ENCODE measurements around the gene SLC1A4. TPM values are rescaled to one million over a fixed set of nuclear protein-coding genes. Genes with fewer than 3 reads are reported as not detected.
"Not testable (repeated sequence)": the region's sequence is repeated elsewhere in the genome, so short reads cannot be mapped to it uniquely, and the experiment has no call there.

SLC1A4 gene
- total RNA-seq, 1 experiment from 2014 or later: 8.7 TPM

GRCh38 chr2:64963719-64964118 is 25.5 kb upstream of the SLC1A4 start:
- peak; percentile 15 for DNase-seq (ENCODE audit: low spot score)

- no peak for DNase-seq (ENCODE audit: low spot score)
Observed at GRCh38 chr2:64966017-64966416, 23.2 kb upstream of the SLC1A4 start.

- no peak for DNase-seq (ENCODE audit: low spot score)
Observed at GRCh38 chr2:64966839-64967238, 22.4 kb upstream of the SLC1A4 start.

- no peak for DNase-seq (ENCODE audit: low spot score)
Observed at GRCh38 chr2:64967601-64968000, 21.6 kb upstream of the SLC1A4 start.

- DNase-seq (ENCODE audit: low spot score): not testable (repeated sequence)
Observed at GRCh38 chr2:64969086-64969485, 20.1 kb upstream of the SLC1A4 start.

- DNase-seq (ENCODE audit: low spot score): no peak
Observed at GRCh38 chr2:64970495-64970894, 18.7 kb upstream of the SLC1A4 start.

- no peak for DNase-seq (ENCODE audit: low spot score)
Observed at GRCh38 chr2:64972426-64972825, 16.8 kb upstream of the SLC1A4 start.

- DNase-seq (ENCODE audit: low spot score): no peak
Observed at GRCh38 chr2:64972876-64973275, 16.3 kb upstream of the SLC1A4 start.

- no peak for DNase-seq (ENCODE audit: low spot score)
Observed at GRCh38 chr2:64975232-64975821, 13.9 kb upstream of the SLC1A4 start.

GRCh38 chr2:64976276-64976675 is 12.9 kb upstream of the SLC1A4 start:
- no peak for DNase-seq (ENCODE audit: low spot score)

- DNase-seq (ENCODE audit: low spot score): peak; percentile 39
Observed at GRCh38 chr2:64978514-64979268, 10.5 kb upstream of the SLC1A4 start.

GRCh38 chr2:64979744-64980143 is 9.5 kb upstream of the SLC1A4 start:
- DNase-seq (ENCODE audit: low spot score): no peak

GRCh38 chr2:64980183-64980582 is 9.0 kb upstream of the SLC1A4 start:
- no peak for DNase-seq (ENCODE audit: low spot score)

GRCh38 chr2:64982311-64982857 is 6.8 kb upstream of the SLC1A4 start:
- no peak for DNase-seq (ENCODE audit: low spot score)

GRCh38 chr2:64982932-64983331 is 6.3 kb upstream of the SLC1A4 start:
- DNase-seq (ENCODE audit: low spot score): no peak

GRCh38 chr2:64985447-64985846 is 3.8 kb upstream of the SLC1A4 start:
- DNase-seq (ENCODE audit: low spot score): no peak

GRCh38 chr2:64987001-64987955 is 1.9 kb upstream of the SLC1A4 start:
- DNase-seq (ENCODE audit: low spot score): peak; percentile 13

GRCh38 chr2:64987956-64988419 is 1.2 kb upstream of the SLC1A4 start:
- DNase-seq (ENCODE audit: low spot score): no peak

- peak; percentile 66 for DNase-seq (ENCODE audit: low spot score)
Observed at GRCh38 chr2:64988420-64989125, 626 bp upstream of the SLC1A4 start.

GRCh38 chr2:64989982-64990614 is 899 bp downstream of the SLC1A4 start:
- DNase-seq (ENCODE audit: low spot score): peak; percentile 5

- no peak for DNase-seq (ENCODE audit: low spot score)
Observed at GRCh38 chr2:64990876-64991275, 1.7 kb downstream of the SLC1A4 start.
